HG03565 (cell line): Measurements from ENCODE around the gene SLC23A2.

Source experiments
- ATAC-seq: cut with Tn5 transposase; IDR thresholded peaks from one replicate; pipeline ENCODE4 v1.9.1; 2021; ENCODE audit warnings: mild to moderate bottlenecking, moderate library complexity; ENCODE audit not compliant: unreplicated experiment

Gene SLC23A2

DNA sequence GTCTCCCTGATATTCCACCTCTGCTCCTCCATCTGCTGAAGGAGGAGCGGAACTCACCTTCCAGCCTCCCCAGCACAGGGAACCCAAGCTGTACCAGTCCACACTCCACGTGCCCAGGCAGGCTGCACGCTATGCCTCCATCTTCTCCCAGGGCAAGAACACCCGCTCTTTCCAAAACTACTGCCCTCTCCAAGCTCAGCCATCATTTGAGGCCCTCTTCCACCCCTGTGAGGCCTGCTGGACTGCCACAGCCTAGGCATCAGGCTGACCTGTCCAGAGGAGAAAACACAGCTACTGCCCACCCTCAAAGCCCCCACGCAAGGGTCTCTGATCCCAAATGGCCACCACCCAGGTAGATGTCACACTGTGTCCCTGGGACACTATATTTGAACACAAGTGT, 179.7 kb downstream of the SLC23A2 start:
- no peak for ATAC-seq

- ATAC-seq, result no peak
These were observed 180.3 kb downstream of the SLC23A2 start for GRCh38 chr20:4820806-4821518.

GRCh38 chr20:4819901-4820300, 181.4 kb downstream of the SLC23A2 start:
- ATAC-seq, result no peak

DNA sequence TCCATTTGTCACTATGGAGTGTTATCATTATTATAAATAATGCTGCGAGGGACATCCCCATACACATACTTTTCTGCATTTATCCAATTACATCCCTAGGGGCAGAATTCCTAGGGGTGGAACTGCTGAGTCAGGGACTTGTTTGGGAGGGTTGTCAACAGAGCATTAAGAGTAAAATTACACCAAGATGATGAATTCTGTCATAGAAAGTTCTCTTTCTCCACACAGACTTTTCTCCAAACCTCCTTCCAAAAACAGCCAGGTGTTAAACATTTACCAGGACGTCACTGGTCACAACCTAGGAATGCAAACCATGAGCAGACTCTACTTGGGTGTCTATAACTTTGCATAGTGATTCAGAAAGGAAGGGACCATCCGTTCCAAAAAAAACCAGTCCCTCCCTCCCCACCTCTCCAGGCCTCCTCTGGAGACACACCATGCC, 184.1 kb downstream of the SLC23A2 start:
- no peak for ATAC-seq

GRCh38 chr20:4815628-4816027, 185.7 kb downstream of the SLC23A2 start:
- no peak for ATAC-seq

DNA sequence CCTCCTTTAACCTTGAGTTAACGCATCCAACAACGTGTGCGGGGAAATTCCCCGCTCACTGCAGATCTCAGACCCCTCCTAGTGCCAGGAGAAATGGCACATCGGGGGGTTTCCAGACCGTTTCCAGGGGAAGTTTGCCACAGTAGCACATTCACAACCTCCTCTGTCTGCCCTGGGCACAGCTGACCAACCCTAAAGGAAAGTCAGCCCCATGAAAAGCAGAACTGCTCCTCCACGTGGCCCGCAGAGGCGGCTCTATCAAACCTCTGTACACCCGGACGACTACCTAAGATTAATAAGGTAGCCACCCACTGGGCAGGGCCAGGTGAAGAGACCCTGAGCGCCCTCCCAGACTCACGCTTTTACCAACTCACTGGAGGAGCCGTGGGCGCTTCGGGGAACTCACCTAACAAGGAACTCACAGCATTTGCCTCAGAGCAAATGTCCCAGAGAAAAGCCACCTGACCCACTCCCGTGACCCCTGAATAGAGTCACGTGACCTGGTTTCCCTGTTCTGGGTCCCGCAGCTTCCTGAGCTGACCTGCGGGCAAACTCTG, 186.5 kb downstream of the SLC23A2 start:
- ATAC-seq, result peak; percentile 43

GRCh38 chr20:4813863-4814695, 187.2 kb downstream of the SLC23A2 start:
- peak; percentile 38 for ATAC-seq

DNA sequence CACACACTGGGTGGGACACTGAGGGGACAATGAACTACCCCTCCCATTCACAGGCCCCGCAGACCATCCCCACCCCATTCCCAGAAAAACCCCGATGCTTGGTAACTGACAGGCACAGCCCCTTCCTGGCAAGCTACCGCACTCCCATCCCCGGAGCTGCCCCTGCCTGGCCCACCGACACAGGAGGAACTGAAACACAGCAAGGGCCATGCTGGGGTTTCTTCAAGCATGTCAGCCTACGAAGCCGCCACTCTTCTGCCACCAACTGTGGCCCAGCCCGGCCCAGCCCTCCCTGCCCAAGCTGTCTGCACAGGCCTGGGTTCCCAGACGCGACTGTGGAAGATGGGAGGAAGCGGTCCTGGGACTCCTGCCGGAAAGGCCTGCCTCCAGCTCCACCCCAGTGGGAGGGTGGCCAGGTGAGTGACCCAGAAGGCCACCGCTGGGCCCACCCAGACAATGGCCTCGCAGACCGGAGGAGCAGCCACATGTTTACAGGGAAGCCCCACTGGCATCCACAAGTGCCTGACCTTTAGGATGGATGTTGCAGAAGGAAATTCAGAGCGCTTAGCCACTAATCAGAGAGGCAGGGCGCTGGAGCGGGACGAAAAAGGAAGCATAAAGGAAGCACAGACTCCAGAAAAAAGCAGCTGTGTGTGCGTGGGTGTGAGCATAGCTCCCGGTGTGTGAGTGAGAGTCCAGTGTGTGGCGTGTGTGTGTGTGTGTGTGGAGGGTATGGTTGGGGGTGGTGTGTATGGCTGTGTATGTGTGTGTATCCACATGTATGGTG, 188.0 kb downstream of the SLC23A2 start:
- ATAC-seq, result no peak

DNA sequence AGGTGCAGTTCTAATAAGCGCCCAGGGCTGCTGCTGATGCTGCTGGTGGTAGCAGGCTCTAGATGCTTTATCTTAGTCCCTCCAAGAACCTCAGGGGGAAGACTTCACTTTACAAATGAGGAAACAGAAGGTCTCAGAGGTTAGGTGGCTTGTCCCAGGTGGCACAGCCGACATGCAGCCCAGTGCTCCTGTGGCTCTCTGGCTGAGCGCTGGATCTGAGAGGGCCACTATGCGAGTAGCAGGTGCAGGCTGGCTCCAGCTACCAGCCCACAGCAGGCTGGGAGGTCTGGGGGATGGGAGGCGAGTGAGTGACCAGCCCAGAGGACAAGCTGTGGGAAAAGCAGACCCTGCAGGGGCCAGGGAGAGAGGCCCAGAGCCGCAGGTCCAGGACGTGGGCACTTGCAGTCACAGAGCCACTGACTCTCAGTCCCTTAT, 188.7 kb downstream of the SLC23A2 start:
- no peak for ATAC-seq

DNA sequence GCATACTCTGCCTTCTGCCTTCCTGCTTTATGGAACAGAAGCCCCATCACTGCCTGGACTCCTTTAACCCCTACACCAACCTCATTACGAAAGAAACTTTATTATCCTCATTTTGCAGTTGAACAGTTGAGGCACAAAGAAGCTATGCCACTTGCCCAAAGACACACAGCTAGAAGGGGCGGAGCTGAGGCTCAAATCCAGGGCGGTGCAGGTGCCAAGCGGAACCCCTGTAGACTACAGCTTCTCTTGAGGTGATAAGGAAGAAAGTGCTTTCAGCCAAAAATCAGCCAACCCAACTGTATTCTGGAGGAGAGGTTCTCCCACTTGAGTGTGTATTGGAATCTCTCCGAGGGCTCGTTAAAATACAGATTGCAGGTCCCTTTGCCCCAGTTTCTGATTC, 189.1 kb downstream of the SLC23A2 start:
- ATAC-seq, result no peak

DNA sequence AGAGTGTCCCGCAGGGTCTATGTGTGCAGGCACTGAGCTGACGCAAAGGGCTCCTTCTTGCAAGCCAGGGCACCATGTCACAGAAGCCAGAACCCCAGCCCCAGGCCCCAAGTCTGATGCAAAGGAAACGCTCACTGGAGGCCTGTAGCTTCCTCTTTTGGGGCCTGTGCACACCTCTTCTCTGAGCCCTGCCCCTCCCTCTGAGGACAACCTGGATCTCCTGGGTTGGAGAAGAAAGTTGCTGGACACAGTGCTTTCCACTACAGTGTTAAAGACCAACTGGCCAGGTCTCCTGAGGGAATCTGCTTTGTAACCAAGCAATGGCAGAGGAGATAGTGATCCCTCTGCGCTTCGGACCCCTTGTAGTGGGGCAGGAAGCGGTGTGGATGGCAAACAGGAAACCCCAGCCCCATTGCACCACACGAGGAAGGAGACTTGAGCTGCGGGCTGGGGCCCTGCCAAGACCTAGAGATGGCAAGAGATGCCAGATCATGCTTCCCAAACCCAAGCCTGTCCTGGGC, 189.6 kb downstream of the SLC23A2 start:
- ATAC-seq, result no peak

DNA sequence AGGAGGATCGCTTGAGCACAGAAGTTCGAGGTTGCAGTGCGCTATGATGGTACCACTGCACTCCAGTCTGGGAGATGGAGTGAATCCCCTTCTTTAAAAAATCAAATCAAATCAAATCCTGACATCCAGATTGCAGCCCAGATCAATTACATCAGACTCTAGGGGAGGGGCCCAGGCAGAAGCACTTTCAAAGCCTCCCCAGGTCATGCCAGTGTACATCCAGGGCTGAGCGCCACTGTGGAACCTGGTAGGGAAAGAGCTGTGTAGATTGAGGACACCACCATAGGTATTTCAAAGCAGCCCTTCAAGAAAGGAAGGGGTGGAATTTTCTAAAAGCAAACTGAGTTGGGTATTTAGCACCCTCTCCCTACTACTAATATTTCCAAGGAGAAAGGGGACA, 190.1 kb downstream of the SLC23A2 start:
- ATAC-seq, result no peak

DNA sequence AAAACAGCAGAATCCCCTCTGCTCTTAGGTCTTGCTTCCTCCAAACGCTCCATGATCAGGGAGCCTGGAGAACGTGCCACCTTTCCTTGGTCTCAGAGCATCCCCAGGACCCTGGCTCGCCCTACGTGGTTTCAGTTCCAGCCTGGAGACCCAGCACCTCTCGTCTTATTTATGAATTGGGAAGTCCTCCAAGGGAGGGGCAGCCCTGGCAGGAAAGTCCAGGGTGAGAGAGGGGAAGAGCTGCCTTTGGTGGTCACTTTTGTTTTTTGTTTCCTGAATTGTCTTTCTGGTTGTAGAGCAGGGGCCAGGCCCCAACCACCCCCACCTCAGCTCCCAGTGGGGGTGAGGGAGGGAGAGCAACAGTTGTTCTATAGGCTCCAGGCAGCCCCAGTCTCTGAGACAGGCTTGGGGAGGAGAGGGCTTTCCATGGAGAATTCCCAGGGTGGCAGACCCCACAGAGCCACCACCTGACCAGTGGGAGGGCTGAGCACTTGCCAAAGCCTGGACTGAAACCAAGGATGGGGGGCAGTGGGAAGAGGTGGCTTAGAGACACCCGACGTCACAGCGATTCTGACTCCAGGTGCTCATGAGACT, 190.8 kb downstream of the SLC23A2 start:
- no peak for ATAC-seq

DNA sequence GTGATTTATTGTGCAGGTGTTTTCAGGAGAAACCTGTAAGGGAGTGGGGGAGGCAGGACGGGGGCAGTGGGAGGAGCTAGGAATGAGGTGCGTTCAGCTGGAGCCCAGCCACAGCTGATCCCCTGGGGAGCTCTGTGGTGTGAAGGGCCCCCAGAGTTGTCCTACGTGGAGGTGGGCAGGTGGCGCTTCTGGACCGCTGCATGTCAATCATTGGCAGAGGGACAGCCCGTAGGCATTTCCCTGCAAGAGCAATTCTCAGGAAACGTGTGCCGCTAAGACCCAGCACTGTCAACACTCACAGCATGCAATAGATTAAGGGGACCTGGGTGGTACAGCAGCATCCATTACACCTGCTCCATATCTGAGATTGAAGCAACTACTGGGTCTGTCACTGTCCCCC, 191.6 kb downstream of the SLC23A2 start:
- ATAC-seq, result no peak

DNA sequence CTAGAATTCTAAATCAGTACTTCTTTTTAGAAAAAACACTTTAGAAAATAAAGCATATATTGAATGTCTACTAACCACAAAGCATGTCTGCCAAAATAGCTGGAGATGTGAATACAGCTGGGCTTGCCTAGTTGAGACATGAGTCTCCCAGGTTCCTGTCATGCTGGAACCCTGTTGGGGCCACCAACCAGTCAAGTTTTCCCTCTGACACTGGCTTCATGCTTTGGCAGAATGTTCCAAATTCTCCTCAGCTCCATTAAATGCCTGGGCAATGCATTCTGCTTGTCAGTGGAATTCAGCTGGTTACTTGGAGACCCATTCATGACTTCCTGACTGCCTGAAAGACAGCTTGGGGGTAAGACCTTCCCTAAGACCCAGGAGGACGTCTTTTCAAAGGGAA, 192.4 kb downstream of the SLC23A2 start:
- ATAC-seq, result no peak

DNA sequence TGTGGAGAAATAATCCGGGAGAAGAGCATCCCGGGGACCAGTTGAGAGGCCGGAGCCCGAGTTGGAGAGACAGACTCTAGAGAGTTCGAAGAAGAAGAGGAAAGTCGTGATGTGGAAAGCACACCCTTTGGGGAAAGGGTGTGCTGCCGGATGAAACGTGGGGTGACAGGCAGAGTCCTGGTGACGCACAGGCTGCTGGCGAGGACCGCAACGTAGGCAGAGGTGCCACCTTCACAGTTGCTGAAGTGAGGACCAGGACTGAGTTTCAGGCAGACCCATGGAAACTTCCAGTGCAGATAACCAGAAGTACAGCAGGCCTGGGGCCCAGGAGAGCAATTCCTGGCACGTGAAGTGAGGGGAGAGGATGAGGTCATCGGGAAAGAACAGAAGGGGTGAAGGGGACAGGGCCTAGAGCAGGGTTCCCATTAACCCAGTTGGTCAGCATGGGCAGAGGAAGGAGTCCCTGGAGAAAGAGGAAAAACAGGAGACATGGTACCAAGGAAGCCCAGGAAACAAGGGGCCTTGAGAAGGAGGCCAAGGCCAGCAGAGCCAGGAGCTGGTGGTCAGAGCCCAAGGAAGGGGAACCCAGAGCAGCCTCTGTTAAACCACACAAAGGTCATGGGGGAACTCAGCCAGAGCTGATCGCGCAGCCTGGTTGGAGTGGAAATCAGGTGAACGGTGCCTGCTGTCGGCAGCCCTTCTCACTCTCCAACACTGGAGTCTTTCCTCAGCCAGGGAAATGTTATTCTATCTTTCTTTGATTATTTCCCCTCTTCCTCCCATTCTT, 195.5 kb downstream of the SLC23A2 start:
- no peak for ATAC-seq

GRCh38 chr20:4802527-4802926, 198.8 kb downstream of the SLC23A2 start:
- no peak for ATAC-seq
